ENCODE data around the gene LMX1B.
A peak's percentile ranks its signal among the peaks of the same experiment; 100 is the strongest.

Gene LMX1B

GRCh38 chr9:126613651-126614050 is at the start of gene LMX1B:
LMX1B (plus strand) TSS chr9:126613928; CDS start chr9:126614450, 522 bp downstream.
- no peak for TF ChIP-seq RAD21 (IDR thresholded peaks at IDR 0.05; ENCODE audit: low read depth)
- TF ChIP-seq TAF1 (IDR thresholded peaks at IDR 0.05; ENCODE audit: low read depth): peak; percentile 17; the same call in 1 of the 2 replicates
- peak; percentile 31; the same call in 1 of the 2 replicates for TF ChIP-seq TCF12 (IDR thresholded peaks at IDR 0.05; ENCODE audit: low read depth)
- no peak for TF ChIP-seq EP300 (IDR thresholded peaks at IDR 0.05; ENCODE audit: borderline replicate concordance)
- TF ChIP-seq TEAD4 (IDR thresholded peaks at IDR 0.05): 0 out of 2 replicates have a peak, but pooled peaks have one; percentile 14
- peak; percentile 64; the same call in 1 of the 2 replicates for TF ChIP-seq YY1 (IDR thresholded peaks at IDR 0.05; ENCODE audit: low read depth)

GRCh38 chr9:126564128-126564527 is 49.6 kb upstream of the LMX1B start:
- TF ChIP-seq YY1 (IDR thresholded peaks at IDR 0.05; ENCODE audit: low read depth) (no peak), RAD21 (IDR thresholded peaks at IDR 0.05; ENCODE audit: low read depth) (no peak), REST (IDR thresholded peaks at IDR 0.05; ENCODE audit: low read depth) (peak; percentile 71)

DNA sequence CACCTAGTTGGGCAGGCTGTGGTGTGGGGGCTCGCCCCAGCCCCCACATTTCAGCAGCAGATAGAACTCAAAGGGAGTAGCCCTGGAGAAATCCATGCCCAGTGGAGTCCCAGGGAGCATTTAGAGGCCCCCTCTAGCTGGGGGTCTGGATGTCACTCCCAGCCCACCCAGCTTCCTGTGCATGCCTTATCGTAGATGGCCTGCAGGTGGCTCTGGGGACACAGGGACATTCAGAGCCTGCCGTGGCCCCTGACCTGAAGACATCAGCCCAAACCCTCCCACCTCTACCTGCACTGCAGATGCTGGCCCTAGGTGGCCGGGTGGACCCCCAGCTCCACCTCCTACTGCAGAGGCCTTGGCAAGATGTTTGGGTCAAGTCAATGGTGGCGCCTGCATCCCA is 49.0 kb upstream of the LMX1B start:
- TF ChIP-seq MAX (IDR thresholded peaks at IDR 0.05): no peak
- peak; percentile 16; the same call in 1 of the 2 replicates for TF ChIP-seq RAD21 (IDR thresholded peaks at IDR 0.05; ENCODE audit: low read depth)

GRCh38 chr9:126565336-126566128 is 48.2 kb upstream of the LMX1B start:
- TF ChIP-seq TAF1 (IDR thresholded peaks at IDR 0.05; ENCODE audit: low read depth): no peak

GRCh38 chr9:126569036-126569435 is 44.7 kb upstream of the LMX1B start:
- no peak for TF ChIP-seq TEAD4 (IDR thresholded peaks at IDR 0.05)
- no peak for TF ChIP-seq EGR1 (IDR thresholded peaks at IDR 0.05)
- no peak for TF ChIP-seq MAX (IDR thresholded peaks at IDR 0.05)
- TF ChIP-seq NFIC (IDR thresholded peaks at IDR 0.05): no peak
- no peak for TF ChIP-seq EP300 (IDR thresholded peaks at IDR 0.05; ENCODE audit: borderline replicate concordance)
- TF ChIP-seq YY1 (IDR thresholded peaks at IDR 0.05; ENCODE audit: low read depth): no peak
- TF ChIP-seq RAD21 (IDR thresholded peaks at IDR 0.05; ENCODE audit: low read depth): no peak
- TF ChIP-seq, protein P1, sequence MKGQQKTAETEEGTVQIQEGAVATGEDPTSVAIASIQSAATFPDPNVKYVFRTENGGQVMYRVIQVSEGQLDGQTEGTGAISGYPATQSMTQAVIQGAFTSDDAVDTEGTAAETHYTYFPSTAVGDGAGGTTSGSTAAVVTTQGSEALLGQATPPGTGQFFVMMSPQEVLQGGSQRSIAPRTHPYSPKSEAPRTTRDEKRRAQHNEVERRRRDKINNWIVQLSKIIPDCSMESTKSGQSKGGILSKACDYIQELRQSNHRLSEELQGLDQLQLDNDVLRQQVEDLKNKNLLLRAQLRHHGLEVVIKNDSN (IDR thresholded peaks at IDR 0.05): no peak
- TF ChIP-seq TAF1 (IDR thresholded peaks at IDR 0.05; ENCODE audit: low read depth): no peak
- TF ChIP-seq ZBTB7A (IDR thresholded peaks at IDR 0.05; ENCODE audit: low read depth): no peak
- TF ChIP-seq REST (IDR thresholded peaks at IDR 0.05; ENCODE audit: low read depth): no peak
- TF ChIP-seq CREB1 (IDR thresholded peaks at IDR 0.05; ENCODE audit: low read depth): no peak
- TF ChIP-seq TCF12 (IDR thresholded peaks at IDR 0.05; ENCODE audit: low read depth): no peak
- no peak for TF ChIP-seq FOXM1 (IDR thresholded peaks at IDR 0.05; ENCODE audit: borderline replicate concordance, low read depth)
- TF ChIP-seq CEBPB (IDR thresholded peaks at IDR 0.05): no peak

- TF ChIP-seq CEBPB (IDR thresholded peaks at IDR 0.05) (no peak), REST (IDR thresholded peaks at IDR 0.05; ENCODE audit: low read depth) (no peak), TCF12 (IDR thresholded peaks at IDR 0.05; ENCODE audit: low read depth) (no peak), EGR1 (IDR thresholded peaks at IDR 0.05) (no peak), FOXM1 (IDR thresholded peaks at IDR 0.05; ENCODE audit: borderline replicate concordance, low read depth) (no peak), RAD21 (IDR thresholded peaks at IDR 0.05; ENCODE audit: low read depth) (no peak), MAX (IDR thresholded peaks at IDR 0.05) (no peak), ZBTB7A (IDR thresholded peaks at IDR 0.05; ENCODE audit: low read depth) (no peak), CREB1 (IDR thresholded peaks at IDR 0.05; ENCODE audit: low read depth) (no peak), EP300 (IDR thresholded peaks at IDR 0.05; ENCODE audit: borderline replicate concordance) (no peak), YY1 (IDR thresholded peaks at IDR 0.05; ENCODE audit: low read depth) (no peak), NFIC (IDR thresholded peaks at IDR 0.05) (no peak), TAF1 (IDR thresholded peaks at IDR 0.05; ENCODE audit: low read depth) (no peak), TEAD4 (IDR thresholded peaks at IDR 0.05) (no peak)
- TF ChIP-seq, protein P1 (IDR thresholded peaks at IDR 0.05): no peak
Observed at GRCh38 chr9:126578029-126578428, 35.7 kb upstream of the LMX1B start.
